GM18517 (cell line): Measurements from ENCODE around the gene BAG5.

ENCODE experiments used
- ATAC-seq: cut with Tn5 transposase; IDR thresholded peaks from one replicate; pipeline ENCODE4 v1.9.1; 2021; ENCODE audit warnings: mild to moderate bottlenecking, moderate library complexity; ENCODE audit not compliant: unreplicated experiment

BAG5 gene

GRCh38 chr14:103547455-103547940, 15.0 kb downstream of the BAG5 start:
- ATAC-seq, result no peak

- no peak for ATAC-seq
Observed at GRCh38 chr14:103546652-103547454, 15.6 kb downstream of the BAG5 start.

GRCh38 chr14:103545915-103546651, 16.4 kb downstream of the BAG5 start:
- no peak for ATAC-seq

GRCh38 chr14:103545219-103545914, 17.1 kb downstream of the BAG5 start:
- ATAC-seq, result no peak

- ATAC-seq, result no peak
Observed at GRCh38 chr14:103544388-103545218, 17.9 kb downstream of the BAG5 start.

GRCh38 chr14:103543721-103544387, 18.6 kb downstream of the BAG5 start:
- ATAC-seq, result no peak

GRCh38 chr14:103543140-103543539, 19.3 kb downstream of the BAG5 start:
- ATAC-seq, result no peak

- no peak for ATAC-seq
Observed at GRCh38 chr14:103542605-103543088, 19.8 kb downstream of the BAG5 start.

- no peak for ATAC-seq
Observed at GRCh38 chr14:103541709-103542604, 20.5 kb downstream of the BAG5 start.

- ATAC-seq, result no peak
Observed at GRCh38 chr14:103540821-103541708, 21.4 kb downstream of the BAG5 start.

GRCh38 chr14:103539056-103539825, 23.2 kb downstream of the BAG5 start:
- ATAC-seq, result no peak

- no peak for ATAC-seq
Observed at GRCh38 chr14:103538291-103539055, 24.0 kb downstream of the BAG5 start.

- ATAC-seq, result no peak
Observed at GRCh38 chr14:103537175-103537990, 25.1 kb downstream of the BAG5 start.

GRCh38 chr14:103536693-103537092, 25.8 kb downstream of the BAG5 start:
- no peak for ATAC-seq

- no peak for ATAC-seq
Observed at GRCh38 chr14:103535891-103536565, 26.4 kb downstream of the BAG5 start.
